Esophagus muscularis mucosa (tissue), 4 donors: Measurements from ENCODE around the gene SPCS3. TPM values are rescaled to one million over a fixed set of nuclear protein-coding genes. Genes with fewer than 3 reads are reported as not detected.
A peak's percentile ranks its signal among the peaks of the same experiment; 100 is the strongest.

ENCODE experiments used
- DNase-seq: peaks from one replicate; pipeline ENCODE4 v3.0.0-alpha.2; 2017; ENCODE audit errors: extremely low spot score
- H3K27ac ChIP-seq, 4 donors: fragments of 200-600 bp; sonication (generic); replicated peaks in 1 of 4; 1 replicate in 3 of 4; 2 replicates in 1 of 4; pipeline ENCODE4 v1.5.1; 2016 to 2019; ENCODE audit warnings: mild to moderate bottlenecking in 1 of 4
- H3K27me3 ChIP-seq, 4 donors: fragments of 200-600 bp; sonication (generic); one replicate each; pipeline versions ENCODE4 v1.5.1 to v1.6.0; 2016 to 2019
- H3K36me3 ChIP-seq, 4 donors: fragments of 200-600 bp; sonication (generic); one replicate each; pipeline ENCODE4 v1.5.1; 2016 to 2019
- H3K4me1 ChIP-seq, 4 donors: fragments of 200-600 bp; sonication (generic); one replicate each; pipeline ENCODE4 v1.5.1; 2016 to 2019
- H3K4me3 ChIP-seq, 4 donors: fragments of 200-600 bp; sonication (generic); 1 replicate in 2 of 4; 2 replicates in 2 of 4; pipeline ENCODE4 v1.5.1; 2016 to 2019; ENCODE audit warnings: mild to moderate bottlenecking in 4 of 4, moderate library complexity in 1 of 4
- H3K9me3 ChIP-seq, 4 donors: fragments of 200-600 bp; sonication (generic); 1 replicate in 3 of 4; 2 replicates in 1 of 4; pipeline ENCODE4 v1.5.1; 2016 to 2019
- CTCF ChIP-seq, 3 experiments: fragments of 200-600 bp in 2 of 3; fragments of 450-650 bp in 1 of 3; sonication (generic) in 2 of 3; IDR thresholded peaks; one replicate each; pipeline ENCODE4 v1.5.1; 2017 to 2019; ENCODE audit warnings: antibody characterized with exemption in 3 of 3, mild to moderate bottlenecking in 2 of 3, moderate library complexity in 1 of 3
- EP300 ChIP-seq: sonication (generic); formaldehyde crosslinking; IDR thresholded peaks from one replicate; pipeline ENCODE4 v1.6.1; 2017; ENCODE audit warnings: antibody characterized with exemption
- POLR2A ChIP-seq: fragments of 450-650 bp; IDR thresholded peaks from one replicate; pipeline ENCODE4 v1.6.1; 2017; ENCODE audit warnings: antibody characterized with exemption, moderate library complexity, mild to moderate bottlenecking, low read depth
- POLR2AphosphoS5 ChIP-seq, 2 donors: sonication (generic); formaldehyde crosslinking; IDR thresholded peaks; one replicate each; pipeline ENCODE4 v1.6.1; 2017; ENCODE audit warnings: antibody characterized with exemption in 2 of 2
- WGBS: methylation state at CpG from one replicate; pipeline ENCODE4 v1.1.5; 2018; 5-methylcytosine and 5-hydroxymethylcytosine counted together
- intact Hi-C: fragments of 100-400 bp; cut with DNase I; formaldehyde crosslinking; loops from one replicate; pipeline ENCODE4 v1.15.1; 2023
- total RNA-seq, 4 donors: library from RNA; depleted of rRNA; stranded (reverse); fragments of >200 nt; gene quantifications; one replicate each; pipeline versions ENCODE4 v1.1.0 to v1.2.1, GENCODE V29; 2016

The SPCS3 gene
- total RNA-seq = 10 to 100 TPM; 35.5 to 48.4 (median 46.0) TPM

DNA sequence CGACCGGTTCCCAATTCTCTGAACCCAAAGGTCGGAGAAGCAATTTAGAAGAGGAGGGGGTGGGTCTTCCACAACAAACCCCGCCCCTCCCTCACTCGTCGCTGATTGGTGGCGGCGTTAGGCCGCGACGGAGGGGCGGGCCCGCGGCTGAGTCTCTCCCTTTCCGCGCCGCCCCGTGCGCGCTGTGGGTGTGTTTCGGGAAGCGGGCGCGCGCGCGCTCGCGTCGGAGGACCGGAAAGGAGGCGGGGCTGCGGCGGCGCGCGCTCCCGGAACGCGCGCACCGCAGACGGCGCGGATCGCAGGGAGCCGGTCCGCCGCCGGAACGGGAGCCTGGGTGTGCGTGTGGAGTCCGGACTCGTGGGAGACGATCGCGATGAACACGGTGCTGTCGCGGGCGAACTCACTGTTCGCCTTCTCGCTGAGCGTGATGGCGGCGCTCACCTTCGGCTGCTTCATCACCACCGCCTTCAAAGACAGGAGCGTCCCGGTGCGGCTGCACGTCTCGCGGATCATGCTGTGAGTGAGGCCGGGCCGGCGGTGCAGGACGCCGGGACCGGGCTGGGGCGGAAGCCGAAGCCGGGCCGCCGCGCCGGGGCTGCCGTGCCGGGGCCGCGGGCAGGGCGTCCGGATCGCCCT, at the start of gene SPCS3:
Gene SPCS3 (plus strand): TSS at position 263 of the 636 bp plus-strand sequence. CDS start 111 bp downstream, at position 374.
- peak; percentile 98 for DNase-seq
- no peaks in the 10 kb centered on the region for H3K27me3 ChIP-seq
- TF ChIP-seq POLR2AphosphoS5 (IDR thresholded peaks at IDR 0.05) = peak; percentile 90 to 95
- no peak for TF ChIP-seq CTCF (IDR thresholded peaks at IDR 0.05)
- TF ChIP-seq EP300 = no peak
- TF ChIP-seq POLR2A = peak; percentile 96
- H3K9me3 ChIP-seq = no peaks in the 10 kb centered on the region
- peak within 1 kb of the TSS; percentile 96 to 100 (median 98) for H3K27ac ChIP-seq
- H3K4me3 ChIP-seq = peak within 1 kb of the TSS; percentile 85 to 98 (median 94)
- intact Hi-C loops = loop anchor here (2.0 to 10.0 kb wide), 3 partner anchors 43 to 375 kb away; no protein-coding TSS in a partner anchor
- peaks cover 28 to 45% (median 43%) of the 10 kb centered on the region in 4 donors for H3K4me1 ChIP-seq
- WGBS = 0% methylated on average over 2 of the region's 94 CpGs
- H3K36me3 ChIP-seq = no peaks in the 10 kb centered on the region

DNA sequence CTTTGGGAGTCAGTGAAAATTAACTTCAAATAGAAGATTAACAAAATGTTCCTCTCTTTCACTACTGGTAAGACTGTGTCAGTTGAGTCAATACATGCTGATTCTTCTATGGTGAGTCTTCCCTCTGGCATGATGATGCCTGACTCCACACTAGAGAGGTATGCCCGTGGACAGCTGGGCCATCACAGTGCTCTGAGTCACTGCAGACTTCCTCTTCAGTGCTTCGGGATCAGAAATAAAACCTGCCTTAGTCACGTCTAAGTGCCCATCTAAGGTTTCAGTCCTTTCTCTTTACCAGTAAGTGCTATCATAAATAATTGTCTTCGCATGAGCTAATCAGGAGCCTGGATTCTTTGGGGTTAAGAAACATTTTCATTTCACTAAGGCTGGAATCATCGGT, 49.1 kb upstream of the SPCS3 start:
- Histone ChIP-seq H3K4me3 (no peak overlapping the region), H3K9me3 (no peaks in the 10 kb centered on the region), H3K27me3 (no peaks in the 10 kb centered on the region), H3K36me3 (no peaks in the 10 kb centered on the region), H3K4me1 (peaks cover 0 to 18% (median 5%) of the 10 kb centered on the region in 4 donors), H3K27ac (peak overlapping the region; percentile 64 to 69 (median 67))
- peak; percentile 68 to 81 for TF ChIP-seq POLR2AphosphoS5 (IDR thresholded peaks at IDR 0.05)
- TF ChIP-seq POLR2A = no peak
- WGBS = 43% methylated on average over 5 of the region's 5 CpGs
- intact Hi-C loops = no loop called here
- no peak for DNase-seq

DNA sequence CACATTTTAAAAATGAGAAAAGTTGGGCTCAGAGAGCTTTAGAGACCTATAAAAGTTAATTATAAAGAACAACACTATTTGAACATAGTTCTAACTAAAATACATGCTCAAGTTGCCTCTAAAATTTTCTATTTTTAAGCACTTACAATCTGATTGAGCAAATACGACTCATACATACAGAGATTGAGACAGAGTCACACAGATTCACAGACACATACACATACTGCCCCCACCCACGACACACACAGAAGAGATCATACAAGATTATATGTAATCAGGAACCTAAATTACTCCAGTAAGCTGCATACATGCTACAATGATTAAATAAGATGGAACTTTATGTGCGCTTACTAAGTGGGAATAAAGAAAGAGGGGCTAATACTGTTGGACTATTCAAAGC, 48.0 kb upstream of the SPCS3 start:
- DNase-seq = no peak
- WGBS = 90% methylated on average over 3 of the region's 3 CpGs
- intact Hi-C loops = no loop called here
- no peaks in the 10 kb centered on the region for H3K9me3 ChIP-seq
- H3K36me3 ChIP-seq = no peaks in the 10 kb centered on the region
- H3K4me3 ChIP-seq = no peak overlapping the region
- TF ChIP-seq POLR2AphosphoS5 (IDR thresholded peaks at IDR 0.05) (no peak), POLR2A (no peak), CTCF (IDR thresholded peaks at IDR 0.05) (no peak), EP300 (no peak)
- H3K4me1 ChIP-seq = peaks cover 0 to 19% (median 5%) of the 10 kb centered on the region in 4 donors
- H3K27me3 ChIP-seq = no peaks in the 10 kb centered on the region
- H3K27ac ChIP-seq = no peak overlapping the region

GRCh38 chr4:176272799-176273198, 47.0 kb upstream of the SPCS3 start:
- 84% methylated on average over 3 of the region's 3 CpGs for WGBS
- Histone ChIP-seq H3K27ac (no peak overlapping the region), H3K36me3 (no peaks in the 10 kb centered on the region), H3K4me3 (no peak overlapping the region), H3K4me1 (peaks cover 0 to 25% (median 12%) of the 10 kb centered on the region in 4 donors), H3K9me3 (no peaks in the 10 kb centered on the region), H3K27me3 (no peaks in the 10 kb centered on the region)
- peak; percentile 26 for DNase-seq
- TF ChIP-seq POLR2A = no peak
- no peak for TF ChIP-seq CTCF (IDR thresholded peaks at IDR 0.05)
- no peak for TF ChIP-seq POLR2AphosphoS5 (IDR thresholded peaks at IDR 0.05)
- no peak for TF ChIP-seq EP300
- intact Hi-C loops = no loop called here

GRCh38 chr4:176273736-176274135, 46.0 kb upstream of the SPCS3 start:
- H3K9me3 ChIP-seq = no peaks in the 10 kb centered on the region
- intact Hi-C loops = no loop called here
- peaks cover 0 to 25% (median 13%) of the 10 kb centered on the region in 4 donors for H3K4me1 ChIP-seq
- peak; percentile 42 for DNase-seq
- H3K27me3 ChIP-seq = no peaks in the 10 kb centered on the region
- H3K36me3 ChIP-seq = no peaks in the 10 kb centered on the region
- H3K4me3 ChIP-seq = no peak overlapping the region
- 93% methylated on average over 4 of the region's 4 CpGs for WGBS
- H3K27ac ChIP-seq = peak overlapping the region in 1 of 4 donors; percentile 8
- TF ChIP-seq POLR2AphosphoS5 (IDR thresholded peaks at IDR 0.05) = no peak
- TF ChIP-seq POLR2A = no peak
- TF ChIP-seq CTCF (IDR thresholded peaks at IDR 0.05) = no peak
- TF ChIP-seq EP300 = no peak
